ENCODE results near the gene LGALS8. TPM values are rescaled to one million over a fixed set of nuclear protein-coding genes. Genes with fewer than 3 reads are reported as not detected.

LGALS8 gene
- total and polyA plus RNA-seq, 2 of the 4 experiments (the other 2 are of a cell fraction) = 41.3 to 57.7 TPM

DNA sequence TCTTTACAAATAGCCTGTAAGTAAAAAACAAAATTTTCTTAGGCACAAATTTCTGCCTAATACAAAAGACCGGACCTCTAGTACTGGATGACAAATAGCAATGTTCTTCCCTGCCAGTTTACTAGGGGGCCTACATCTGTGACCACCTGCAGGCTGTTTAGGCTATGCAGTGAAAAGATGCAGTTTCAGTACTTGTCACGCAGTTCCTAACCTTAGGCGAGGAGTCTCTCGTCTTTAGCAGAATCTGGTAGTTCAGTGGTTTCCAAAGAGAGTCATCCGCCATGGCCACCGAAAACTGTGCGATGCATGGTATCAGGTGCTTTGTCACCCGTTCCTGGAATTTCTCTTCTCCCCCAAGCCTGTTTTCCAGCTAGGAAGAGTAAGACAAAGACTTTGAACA lies 29.6 kb downstream of the LGALS8 start:
- H3K27me3 ChIP-seq (ENCODE audit: control insufficient read depth, insufficient read depth, low read length) = no peaks in the 10 kb centered on the region
- H3K79me1 ChIP-seq (ENCODE audit: low read depth in 1 of 2, low read length in 2 of 2) = peaks cover 0 to 3% of the 10 kb centered on the region in 2 experiments; a peak in 1 of 4 replicates
- H3K9me3 ChIP-seq (ENCODE audit: control insufficient read depth, insufficient read depth, low read length) = no peaks in the 10 kb centered on the region
- no peak overlapping the region for H3K4ac ChIP-seq (ENCODE audit: low read depth, low read length)
- no peak overlapping the region for H3K18ac ChIP-seq (ENCODE audit: low read depth, low read length)
- no peak overlapping the region for H3K23ac ChIP-seq (ENCODE audit: low read depth, low read length)
- DNase-seq (no peak), ATAC-seq (ENCODE audit: low read depth) (no peak)
- no peak overlapping the region for H3K56ac ChIP-seq (ENCODE audit: extremely low read depth, insufficient read depth, low read length)
- no peak overlapping the region for H3K4me2 ChIP-seq (ENCODE audit: low read depth, low read length)
- no peak for TF ChIP-seq POLR2A (IDR thresholded peaks at IDR 0.05; ENCODE audit: low read depth, low read length)
- TF ChIP-seq CHD1 (IDR thresholded peaks at IDR 0.05; ENCODE audit: low read depth, low read length) = no peak
- no peak for TF ChIP-seq SMC3 (IDR thresholded peaks at IDR 0.05; ENCODE audit: low read depth, low read length)
- TF ChIP-seq NFE2L2 (IDR thresholded peaks at IDR 0.05; ENCODE audit: low read depth, low read length) = no peak
- TF ChIP-seq, protein P1, sequence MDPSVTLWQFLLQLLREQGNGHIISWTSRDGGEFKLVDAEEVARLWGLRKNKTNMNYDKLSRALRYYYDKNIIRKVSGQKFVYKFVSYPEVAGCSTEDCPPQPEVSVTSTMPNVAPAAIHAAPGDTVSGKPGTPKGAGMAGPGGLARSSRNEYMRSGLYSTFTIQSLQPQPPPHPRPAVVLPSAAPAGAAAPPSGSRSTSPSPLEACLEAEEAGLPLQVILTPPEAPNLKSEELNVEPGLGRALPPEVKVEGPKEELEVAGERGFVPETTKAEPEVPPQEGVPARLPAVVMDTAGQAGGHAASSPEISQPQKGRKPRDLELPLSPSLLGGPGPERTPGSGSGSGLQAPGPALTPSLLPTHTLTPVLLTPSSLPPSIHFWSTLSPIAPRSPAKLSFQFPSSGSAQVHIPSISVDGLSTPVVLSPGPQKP (IDR thresholded peaks at IDR 0.05; ENCODE audit: borderline replicate concordance, low read depth, low read length) = no peak
- no peak for TF ChIP-seq MAFK (IDR thresholded peaks at IDR 0.05; ENCODE audit: low read depth, low read length)
- TF ChIP-seq, protein P2, sequence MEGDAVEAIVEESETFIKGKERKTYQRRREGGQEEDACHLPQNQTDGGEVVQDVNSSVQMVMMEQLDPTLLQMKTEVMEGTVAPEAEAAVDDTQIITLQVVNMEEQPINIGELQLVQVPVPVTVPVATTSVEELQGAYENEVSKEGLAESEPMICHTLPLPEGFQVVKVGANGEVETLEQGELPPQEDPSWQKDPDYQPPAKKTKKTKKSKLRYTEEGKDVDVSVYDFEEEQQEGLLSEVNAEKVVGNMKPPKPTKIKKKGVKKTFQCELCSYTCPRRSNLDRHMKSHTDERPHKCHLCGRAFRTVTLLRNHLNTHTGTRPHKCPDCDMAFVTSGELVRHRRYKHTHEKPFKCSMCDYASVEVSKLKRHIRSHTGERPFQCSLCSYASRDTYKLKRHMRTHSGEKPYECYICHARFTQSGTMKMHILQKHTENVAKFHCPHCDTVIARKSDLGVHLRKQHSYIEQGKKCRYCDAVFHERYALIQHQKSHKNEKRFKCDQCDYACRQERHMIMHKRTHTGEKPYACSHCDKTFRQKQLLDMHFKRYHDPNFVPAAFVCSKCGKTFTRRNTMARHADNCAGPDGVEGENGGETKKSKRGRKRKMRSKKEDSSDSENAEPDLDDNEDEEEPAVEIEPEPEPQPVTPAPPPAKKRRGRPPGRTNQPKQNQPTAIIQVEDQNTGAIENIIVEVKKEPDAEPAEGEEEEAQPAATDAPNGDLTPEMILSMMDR (conservative IDR thresholded peaks at IDR 0.05; ENCODE audit: low read depth, low read length) = no peak
- TF ChIP-seq, protein P3, sequence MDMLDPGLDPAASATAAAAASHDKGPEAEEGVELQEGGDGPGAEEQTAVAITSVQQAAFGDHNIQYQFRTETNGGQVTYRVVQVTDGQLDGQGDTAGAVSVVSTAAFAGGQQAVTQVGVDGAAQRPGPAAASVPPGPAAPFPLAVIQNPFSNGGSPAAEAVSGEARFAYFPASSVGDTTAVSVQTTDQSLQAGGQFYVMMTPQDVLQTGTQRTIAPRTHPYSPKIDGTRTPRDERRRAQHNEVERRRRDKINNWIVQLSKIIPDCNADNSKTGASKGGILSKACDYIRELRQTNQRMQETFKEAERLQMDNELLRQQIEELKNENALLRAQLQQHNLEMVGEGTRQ (IDR thresholded peaks at IDR 0.05; ENCODE audit: low read depth, low read length) = no peak
- TF ChIP-seq MXI1 (IDR thresholded peaks at IDR 0.05; ENCODE audit: borderline replicate concordance, low read depth, low read length) = no peak
- no peak for TF ChIP-seq RFX5 (IDR thresholded peaks at IDR 0.05; ENCODE audit: low read depth, low read length)
- H3K4me1 ChIP-seq (ENCODE audit: control insufficient read depth, insufficient read depth, low read length) = peaks cover 2% of the 10 kb centered on the region
- BruUV-seq (replicated peaks) = no TSS peak
- no peak overlapping the region for H2AK5ac ChIP-seq (ENCODE audit: low read depth, low read length)
- no peak overlapping the region for H2BK15ac ChIP-seq (ENCODE audit: low read depth, low read length)
- H2AFZ ChIP-seq (replicated peaks; ENCODE audit: low read length, poor library complexity) = no peak overlapping the region
- in situ Hi-C loops (cut with MboI; ENCODE audit: low sequenced_read_pairs) (no loop called here), dilution Hi-C loops (cut with HindIII; ENCODE audit: low sequenced_read_pairs, unreplicated experiment) (no loop called here), intact Hi-C loops (cut with micrococcal nuclease) (loop anchor here (5.0 kb wide), 1 partner anchor 34 kb away; no protein-coding TSS in a partner anchor)
- no peak overlapping the region for H3K27ac ChIP-seq (ENCODE audit: insufficient read depth, low read length)
- H4K91ac ChIP-seq (ENCODE audit: insufficient read depth, low read depth, low read length) = no peak overlapping the region
- no peak overlapping the region for H4K8ac ChIP-seq (ENCODE audit: low read depth in 2 of 2, low read length in 2 of 2)
- no peak overlapping the region for H2AK9ac ChIP-seq (replicated peaks; ENCODE audit: low read depth, low read length, poor library complexity)
- no peak overlapping the region for H3K14ac ChIP-seq (replicated peaks; ENCODE audit: low read depth, low read length)
- 97% methylated on average over 3 of the region's 8 CpGs; no CpG with 5 or more reads in 1 of the 2 experiments for WGBS, 2 experiments (ENCODE audit: extremely low coverage in 2 of 2, insufficient read length in 1 of 2)
- no peak overlapping the region for H2BK20ac ChIP-seq (ENCODE audit: low read depth, low read length)
- no peak overlapping the region for H2BK120ac ChIP-seq (ENCODE audit: low read depth, low read length)
- ChIA-PET CTCF (no interaction called here), POLR2A (ENCODE audit: unreplicated experiment) (no interaction called here)
- peaks cover 50% of the 10 kb centered on the region for H3K36me3 ChIP-seq (ENCODE audit: control insufficient read depth, insufficient read depth, low read length)
- H3K4me3 ChIP-seq (ENCODE audit: insufficient read depth, low read depth, low read length) = no peak overlapping the region
- no peaks in the 10 kb centered on the region for H3K9me1 ChIP-seq (ENCODE audit: insufficient read depth, low read length)
- H4K5ac ChIP-seq (ENCODE audit: low read depth, low read length) = no peak overlapping the region
- H2BK5ac ChIP-seq (ENCODE audit: low read depth, low read length, poor library complexity, severe bottlenecking) = no peak overlapping the region
- no peaks in the 10 kb centered on the region for H4K20me1 ChIP-seq (ENCODE audit: insufficient read depth, low read length)
- no peak overlapping the region for H3K9ac ChIP-seq (ENCODE audit: low read depth, low read length)

Data from IMR-90 (cell line).